ENCODE data around the gene SLC25A30.

- TF ChIP-seq EP300 (IDR thresholded peaks at IDR 0.05; ENCODE audit: low read depth) (no peak), POLR2A (IDR thresholded peaks at IDR 0.05) (no peak), CTCF (IDR thresholded peaks at IDR 0.05) (no peak)
Observed at GRCh38 chr13:45372189-45373161, 45.7 kb downstream of the SLC25A30 start.
